NCI-H345 (cell line): ENCODE measurements around the gene RASAL2.

Experiments
- DNase-seq: peaks from one replicate; lab custom pipeline; 2025; lab: John Stamatoyannopoulos, UW

The RASAL2 gene

GRCh38 chr1:178093951-178094738 lies at the start of gene RASAL2:
TSS of gene RASAL2 (plus strand) at chr1:178094104. CDS start at chr1:178094493, 389 bp downstream.
- peak; percentile 61 for DNase-seq

GRCh38 chr1:178046591-178047270 lies 47.2 kb upstream of the RASAL2 start:
- DNase-seq = no peak

- DNase-seq = no peak
Observed at GRCh38 chr1:178047403-178048093, 46.4 kb upstream of the RASAL2 start.

DNA sequence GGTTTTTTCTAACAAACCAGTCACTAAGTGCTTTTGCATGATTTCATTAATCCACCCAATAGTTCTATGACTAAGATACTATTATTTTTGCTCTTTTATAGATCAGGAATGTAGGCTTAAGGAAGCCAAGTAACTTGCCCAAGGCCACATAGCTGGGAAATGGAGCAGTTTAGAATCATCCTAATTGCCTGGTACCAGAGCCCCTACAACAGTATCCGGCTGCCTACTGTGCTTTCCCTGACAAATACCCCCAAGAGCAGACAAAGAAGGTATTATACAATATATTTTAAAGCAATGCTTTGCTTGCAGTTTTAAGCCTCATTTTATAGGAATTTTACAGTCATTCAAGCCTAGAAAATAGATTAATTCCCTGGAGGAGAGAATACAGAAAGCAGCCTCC lies 45.5 kb upstream of the RASAL2 start:
- no peak for DNase-seq

- DNase-seq = no peak
Observed at GRCh38 chr1:178048883-178049282, 45.0 kb upstream of the RASAL2 start.

DNA sequence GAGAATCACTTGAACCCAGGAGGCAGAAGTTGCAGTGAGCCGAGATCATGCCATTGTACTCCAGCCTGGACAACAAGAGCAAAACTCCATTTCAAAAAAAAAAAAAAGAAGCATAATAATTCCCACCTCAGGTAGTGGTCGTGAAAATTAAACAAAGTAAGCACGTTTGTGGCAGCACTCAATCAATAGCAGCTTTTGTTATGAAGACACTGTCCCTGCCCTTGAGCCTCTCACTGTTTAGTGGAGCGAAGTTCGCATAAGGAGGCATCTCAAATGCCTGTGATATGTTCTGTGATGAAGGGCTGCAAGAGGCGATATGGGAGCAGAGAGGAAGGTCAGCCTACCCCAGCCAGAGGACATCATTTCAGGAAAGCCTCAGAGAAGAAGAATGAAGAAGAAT lies 43.8 kb upstream of the RASAL2 start:
- DNase-seq = no peak

DNA sequence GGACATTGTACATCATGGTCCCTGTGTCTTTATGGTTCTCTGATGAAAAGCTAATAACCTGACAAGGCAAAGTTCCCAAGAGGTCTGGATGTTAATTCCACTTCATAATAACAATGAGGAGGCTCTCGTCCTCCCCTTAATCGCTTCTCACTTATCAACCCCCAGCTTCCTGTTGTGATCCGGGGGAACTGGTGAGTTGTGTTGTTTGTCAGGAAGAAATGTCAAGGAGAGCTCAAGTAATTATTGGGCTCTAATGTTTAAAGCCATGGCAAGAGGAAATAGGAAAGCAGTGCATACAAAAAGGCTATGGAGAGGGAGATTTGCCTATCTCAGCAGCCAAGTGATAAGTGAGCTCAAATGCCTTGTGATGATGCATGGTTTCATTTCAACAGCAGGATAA lies 42.8 kb upstream of the RASAL2 start:
- DNase-seq = no peak

DNA sequence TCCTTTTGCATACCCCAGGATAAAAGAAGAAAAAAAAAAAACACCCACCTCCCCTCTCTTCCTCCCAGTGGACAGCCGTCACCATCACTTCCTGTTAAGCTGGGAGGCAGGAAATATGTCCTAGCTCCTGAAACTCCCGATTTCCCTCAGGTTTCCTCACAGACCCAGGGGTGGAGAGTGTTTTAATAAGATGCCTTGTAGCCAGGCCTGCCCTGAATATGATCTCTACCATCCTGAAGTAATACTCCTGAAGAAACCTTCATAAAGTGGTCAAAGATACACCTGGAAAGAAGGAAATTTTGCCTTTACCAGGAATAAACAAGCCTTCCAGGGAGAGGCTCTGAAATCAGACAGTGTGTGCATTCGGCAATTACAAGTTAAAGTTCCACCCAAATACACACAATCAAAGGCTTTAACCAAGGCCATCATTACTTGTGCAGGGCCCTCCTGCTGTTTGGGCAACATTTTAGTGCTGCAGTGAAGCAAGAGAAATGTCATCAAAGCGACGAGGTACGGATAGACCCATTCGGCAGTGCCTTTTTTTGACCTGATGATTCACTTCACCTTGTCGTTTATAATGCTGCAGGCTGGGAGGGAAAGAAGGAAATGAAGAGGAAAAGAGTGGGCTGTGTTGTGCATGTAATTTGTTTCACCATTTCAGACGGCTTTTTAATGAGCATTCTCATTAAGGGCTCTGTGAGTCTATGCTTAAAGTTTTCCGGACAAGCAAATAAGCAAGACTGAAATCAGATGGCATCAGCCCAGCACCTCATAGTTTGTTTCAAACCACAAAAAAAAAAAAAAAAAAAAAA lies 41.0 kb upstream of the RASAL2 start:
- peak; percentile 27 for DNase-seq

DNA sequence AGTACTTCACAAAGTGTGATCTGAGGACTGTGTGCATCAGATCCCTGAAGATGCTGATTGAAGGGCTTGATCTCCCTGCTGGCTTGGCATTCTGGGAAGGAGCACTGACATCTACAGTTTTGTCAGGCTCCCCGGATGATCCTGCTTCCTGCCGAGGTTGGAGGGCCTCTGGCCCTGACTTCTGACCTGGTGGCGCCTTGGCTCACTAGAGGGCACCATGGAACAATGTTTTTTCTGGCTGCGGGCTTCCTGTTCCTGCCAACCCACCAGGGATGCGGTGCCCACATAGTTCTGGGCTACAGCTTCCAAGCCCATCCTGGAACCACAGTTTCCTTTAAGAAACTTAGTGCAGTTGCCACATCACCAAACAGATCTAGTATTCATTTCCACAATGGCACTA lies 38.8 kb upstream of the RASAL2 start:
- DNase-seq = no peak

DNA sequence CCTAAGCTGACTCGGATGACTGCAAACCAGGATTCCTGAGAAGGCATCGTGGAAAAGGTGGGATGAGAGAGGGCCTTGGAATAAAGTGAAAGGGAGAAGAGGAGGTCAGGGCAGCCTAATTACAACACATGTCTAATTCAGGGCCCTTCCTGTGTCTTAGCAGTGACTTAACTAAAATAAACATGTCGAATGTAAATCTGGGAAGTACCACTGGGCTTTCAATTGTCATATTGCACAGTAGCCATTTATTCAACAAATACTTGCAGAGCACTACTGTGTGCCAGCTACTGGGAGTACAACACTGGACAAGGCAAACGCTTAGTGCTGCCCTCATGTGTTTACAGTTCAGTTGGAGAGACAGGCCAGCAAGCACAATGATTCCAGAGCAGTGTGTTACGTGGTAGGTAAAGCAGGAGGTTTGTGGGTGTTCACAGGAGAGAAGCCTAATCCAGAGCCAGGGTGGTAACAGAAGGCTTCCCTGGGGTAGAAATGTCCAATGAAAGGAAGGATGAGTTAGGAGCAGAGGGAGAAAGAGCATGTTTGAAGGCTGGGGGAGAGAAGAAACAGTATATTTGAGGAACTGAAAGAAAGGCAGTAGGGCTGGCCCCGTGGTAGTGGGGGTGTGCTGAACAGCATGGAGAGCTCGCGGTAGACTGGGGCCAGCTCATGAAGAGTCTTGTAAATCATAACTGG lies 38.0 kb upstream of the RASAL2 start:
- no peak for DNase-seq

GRCh38 chr1:178057141-178057765 lies 36.7 kb upstream of the RASAL2 start:
- DNase-seq = no peak

- no peak for DNase-seq
Observed at GRCh38 chr1:178057912-178058534, 35.9 kb upstream of the RASAL2 start.

GRCh38 chr1:178060789-178061556 lies 32.9 kb upstream of the RASAL2 start:
- DNase-seq = no peak

DNA sequence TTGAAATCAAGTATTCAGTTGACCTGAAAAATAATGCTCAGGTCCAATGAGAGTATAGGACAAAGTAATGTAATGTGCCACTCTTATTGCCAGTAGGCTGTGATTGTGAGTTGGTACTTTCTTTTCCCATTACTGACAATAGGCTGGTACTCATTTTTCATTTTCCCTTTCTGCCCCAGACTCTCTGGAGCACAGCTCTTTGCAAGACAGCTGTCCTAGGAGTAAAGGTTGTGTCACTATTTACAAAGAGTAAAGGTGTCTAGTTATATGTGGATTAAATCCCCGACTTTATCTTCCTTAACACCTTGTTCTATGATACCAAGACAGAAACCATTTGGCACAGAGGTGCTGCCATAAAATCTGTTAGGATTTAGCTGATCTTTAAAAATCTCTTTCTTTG lies 32.3 kb upstream of the RASAL2 start:
- no peak for DNase-seq

DNA sequence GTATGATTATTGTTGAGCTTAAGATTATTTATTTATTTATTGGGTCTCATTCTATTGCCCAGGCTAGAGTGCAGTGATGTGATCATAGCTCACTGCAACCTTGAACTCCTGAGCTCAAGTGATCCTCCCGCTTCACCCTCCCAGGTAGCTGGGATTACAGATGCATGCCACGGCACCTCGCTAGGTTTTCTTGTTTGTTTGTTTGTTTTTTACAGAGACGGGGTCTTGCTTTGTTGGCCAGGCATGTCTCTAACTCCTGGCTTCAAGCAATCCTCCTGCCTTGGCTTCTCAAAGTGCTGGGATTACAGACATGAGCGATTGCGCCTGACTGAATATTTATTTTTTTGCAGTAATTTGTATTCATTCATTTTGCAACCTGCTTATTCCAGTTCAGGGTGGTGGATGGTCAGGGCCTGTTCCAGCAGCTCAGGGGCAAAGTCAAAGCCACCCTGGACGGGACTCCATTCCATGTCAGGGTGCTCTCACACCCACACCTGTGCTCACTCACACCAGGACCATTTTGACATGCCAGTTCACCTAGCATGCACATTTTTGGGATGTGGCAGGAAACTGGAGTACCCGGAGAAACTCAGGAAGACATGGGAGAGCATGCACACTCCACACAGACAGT lies 29.6 kb upstream of the RASAL2 start:
- no peak for DNase-seq

GRCh38 chr1:178065250-178065649 lies 28.7 kb upstream of the RASAL2 start:
- no peak for DNase-seq

- no peak for DNase-seq
Observed at GRCh38 chr1:178066296-178066907, 27.5 kb upstream of the RASAL2 start.

DNA sequence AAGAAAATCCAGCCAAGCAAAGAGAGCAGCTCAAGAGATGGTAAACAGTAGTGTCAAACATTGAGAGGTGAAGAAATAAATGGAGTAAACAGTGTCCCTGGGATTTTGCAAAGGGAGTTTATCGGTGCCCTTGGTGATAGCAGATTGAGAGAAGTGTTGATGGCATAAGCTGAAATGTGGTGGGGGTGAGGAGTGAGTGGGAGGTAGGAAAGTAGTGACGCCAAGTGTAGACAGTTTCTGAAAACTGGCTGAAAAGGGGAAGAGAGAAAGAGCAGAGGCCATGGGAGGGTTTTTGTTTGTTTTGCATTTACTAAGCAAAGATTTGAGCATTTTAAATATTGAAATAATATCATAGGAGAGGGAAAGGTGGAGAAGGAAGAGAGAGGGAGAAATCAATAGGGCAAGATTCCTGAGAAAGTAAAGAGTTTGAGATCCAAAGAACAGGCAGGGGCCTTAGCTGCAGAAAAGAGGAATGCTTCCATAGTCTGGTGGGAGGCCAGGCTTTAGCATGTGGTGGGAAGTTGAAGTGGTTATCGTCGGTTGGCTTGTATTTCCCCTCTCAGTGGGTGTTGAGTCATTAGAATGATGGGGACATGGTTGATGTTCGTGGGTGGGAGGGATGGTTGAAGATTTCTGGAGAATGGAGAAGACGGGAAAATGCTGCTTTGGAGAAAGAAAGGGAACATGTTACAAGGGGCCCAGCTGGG lies 26.8 kb upstream of the RASAL2 start:
- DNase-seq = no peak
